ENCODE measurements around the gene DCAKD.
A peak's percentile ranks its signal among the peaks of the same experiment; 100 is the strongest.

The DCAKD gene

DNA sequence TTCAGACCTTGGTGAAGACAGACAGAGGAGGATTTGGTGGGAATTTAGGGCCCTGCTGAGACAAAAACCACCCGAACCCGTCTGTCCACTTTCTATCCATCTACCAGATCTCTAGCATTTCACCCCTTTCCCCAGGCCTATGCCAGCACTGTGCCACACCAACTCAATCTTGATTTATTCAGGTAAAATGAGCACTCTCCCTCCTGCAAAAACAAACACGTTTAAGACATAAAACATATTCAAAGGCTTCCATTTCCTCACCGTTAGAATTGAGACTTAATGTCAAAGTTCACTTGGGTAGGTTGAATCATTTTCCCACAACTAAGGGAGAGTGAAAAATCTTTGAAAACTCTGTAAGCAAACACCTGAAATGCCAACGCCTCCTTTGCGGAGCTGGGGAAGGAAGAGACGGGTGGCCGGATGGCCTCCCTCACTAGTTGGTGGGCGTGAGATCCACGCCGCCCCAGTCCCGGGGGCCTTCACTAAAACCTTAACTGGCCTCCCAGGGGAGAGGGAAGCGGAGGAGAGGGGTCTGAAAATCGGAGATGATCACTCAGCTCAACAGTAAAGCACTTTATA is 862 bp downstream of the DCAKD start:
- no peaks in the 10 kb centered on the region for H3K9me3 ChIP-seq
- no peaks in the 10 kb centered on the region for H3K27me3 ChIP-seq
- TF ChIP-seq CTCF (IDR thresholded peaks at IDR 0.05): no peak
- no peaks in the 10 kb centered on the region for H3K36me3 ChIP-seq
- H3K4me3 ChIP-seq (ENCODE audit: low read depth in 1 of 2, low read length in 1 of 2): peak overlapping the region; percentile 76 to 79
- peaks cover 18 to 20% of the 10 kb centered on the region in 2 experiments for H3K4me1 ChIP-seq (ENCODE audit: control insufficient read depth in 1 of 2, insufficient read depth in 1 of 2, low read depth in 1 of 2, low read length in 1 of 2)
- peak overlapping the region; percentile 85 for H3K27ac ChIP-seq

DNA sequence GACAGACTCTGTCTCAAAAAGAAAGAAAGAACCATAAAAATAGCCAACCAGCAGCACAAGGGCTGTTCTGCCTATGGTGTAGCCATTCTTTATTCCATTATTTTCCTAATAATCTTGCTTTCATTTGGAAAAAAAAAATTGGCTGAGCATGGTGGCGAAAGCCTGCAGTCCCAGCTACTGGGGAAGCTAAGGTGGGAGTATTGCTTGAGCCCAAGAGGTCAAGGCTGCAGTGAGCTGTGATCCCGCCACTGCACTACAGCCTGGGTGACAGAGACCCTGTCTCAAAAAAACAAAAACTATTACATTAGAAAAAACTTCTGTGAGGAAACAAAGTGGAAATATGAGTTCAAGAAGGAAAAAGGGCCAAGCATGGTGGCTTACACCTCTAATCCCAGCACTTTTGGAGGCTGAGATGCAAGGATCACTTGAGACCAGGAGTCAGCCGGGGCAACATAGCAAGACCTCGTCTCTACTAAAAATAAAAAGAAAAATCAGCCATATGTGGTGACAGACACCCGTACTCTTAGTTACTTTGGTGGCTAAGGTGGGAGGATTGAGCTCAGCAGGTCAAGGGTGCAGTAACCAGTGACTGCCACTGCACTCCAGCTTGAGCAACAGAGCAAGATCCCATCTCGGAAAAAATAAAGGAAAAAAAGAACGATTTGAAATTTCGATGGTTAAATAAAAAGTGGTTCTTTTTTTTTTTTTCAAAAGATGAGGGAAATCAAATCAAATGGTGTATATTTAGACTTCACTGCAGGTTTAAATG is 2.5 kb downstream of the DCAKD start:
- no peak overlapping the region for H3K27ac ChIP-seq

GRCh38 chr17:45046537-45047125 is 4.8 kb downstream of the DCAKD start:
- Histone ChIP-seq H3K9me3 (no peaks in the 10 kb centered on the region), H3K27me3 (no peaks in the 10 kb centered on the region), H3K4me1 (ENCODE audit: control insufficient read depth in 1 of 2, insufficient read depth in 1 of 2, low read depth in 1 of 2, low read length in 1 of 2) (peaks cover 11 to 13% of the 10 kb centered on the region in 2 experiments), H3K36me3 (no peaks in the 10 kb centered on the region), H3K27ac (no peak overlapping the region), H3K4me3 (ENCODE audit: low read depth in 1 of 2, low read length in 1 of 2) (no peak overlapping the region)
- no peak for TF ChIP-seq CTCF (IDR thresholded peaks at IDR 0.05)

More for the DNA sequence above, 2.5 kb downstream of the DCAKD start:
- Histone ChIP-seq H3K27me3 (no peaks in the 10 kb centered on the region), H3K4me3 (ENCODE audit: low read depth in 1 of 2, low read length in 1 of 2) (no peak overlapping the region), H3K4me1 (ENCODE audit: control insufficient read depth in 1 of 2, insufficient read depth in 1 of 2, low read depth in 1 of 2, low read length in 1 of 2) (peaks cover 18 to 20% of the 10 kb centered on the region in 2 experiments), H3K36me3 (no peaks in the 10 kb centered on the region), H3K9me3 (no peaks in the 10 kb centered on the region)
- no peak for TF ChIP-seq CTCF (IDR thresholded peaks at IDR 0.05)

DNA sequence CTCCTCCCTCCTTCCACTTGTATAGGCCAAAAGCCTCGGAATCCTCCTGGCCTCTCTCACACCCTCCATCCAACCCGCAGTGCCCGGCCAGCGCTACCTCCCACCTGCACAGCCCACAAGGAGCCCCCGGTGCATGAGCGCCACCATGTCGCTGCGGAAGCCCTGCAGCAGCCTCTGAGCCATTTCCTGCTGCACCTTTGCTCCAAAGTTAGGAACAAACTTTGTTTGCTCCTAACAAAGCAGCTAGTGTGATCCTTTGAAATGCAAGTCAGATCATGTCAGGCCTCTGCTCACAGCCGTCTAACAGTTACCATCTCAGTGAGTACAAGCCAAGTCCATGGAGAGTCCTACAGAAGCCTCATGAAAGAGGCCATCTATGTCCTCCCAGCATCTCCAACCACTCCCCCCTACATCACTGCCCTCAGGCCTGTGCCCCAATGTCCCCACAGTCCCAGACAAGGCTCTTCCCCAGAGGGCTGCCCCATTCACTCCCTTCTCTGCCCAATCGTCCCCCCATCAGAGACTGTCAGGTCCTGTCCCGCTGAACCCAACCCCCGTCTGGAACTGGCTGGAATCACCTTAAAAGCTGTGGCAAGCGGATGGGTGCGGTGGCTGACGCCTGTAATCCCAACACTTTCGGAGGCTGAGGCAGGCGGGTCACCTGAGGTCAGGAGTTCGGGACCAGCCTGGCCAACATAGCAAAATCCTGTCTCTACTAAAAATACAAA is 7.5 kb downstream of the DCAKD start:
- no peaks in the 10 kb centered on the region for H3K4me1 ChIP-seq (ENCODE audit: control insufficient read depth in 1 of 2, insufficient read depth in 1 of 2, low read depth in 1 of 2, low read length in 1 of 2)
- H3K27ac ChIP-seq: no peak overlapping the region
- TF ChIP-seq CTCF (IDR thresholded peaks at IDR 0.05): no peak
- no peak overlapping the region for H3K4me3 ChIP-seq (ENCODE audit: low read depth in 1 of 2, low read length in 1 of 2)
- H3K36me3 ChIP-seq: no peaks in the 10 kb centered on the region
- H3K27me3 ChIP-seq: no peaks in the 10 kb centered on the region
- H3K9me3 ChIP-seq: no peaks in the 10 kb centered on the region

GRCh38 chr17:45042346-45043120 is 8.9 kb downstream of the DCAKD start:
- Histone ChIP-seq H3K4me3 (ENCODE audit: low read depth in 1 of 2, low read length in 1 of 2) (no peak overlapping the region), H3K36me3 (no peaks in the 10 kb centered on the region), H3K27me3 (no peaks in the 10 kb centered on the region), H3K9me3 (no peaks in the 10 kb centered on the region), H3K27ac (no peak overlapping the region), H3K4me1 (ENCODE audit: control insufficient read depth in 1 of 2, insufficient read depth in 1 of 2, low read depth in 1 of 2, low read length in 1 of 2) (no peaks in the 10 kb centered on the region)
- no peak for TF ChIP-seq CTCF (IDR thresholded peaks at IDR 0.05)
